ENCODE results near the gene EYS.
"Not testable (repeated sequence)": the region's sequence is repeated elsewhere in the genome, so short reads cannot be mapped to it uniquely, and the experiment has no call there.

Gene EYS

GRCh38 chr6:65557224-65557623 is 149.8 kb downstream of the EYS start:
- no peak overlapping the region for H3K4me3 ChIP-seq (ENCODE audit: low read depth, low read length)
- H3K27ac ChIP-seq (ENCODE audit: low read depth, low read length): no peak overlapping the region
- no peak overlapping the region for H3K9ac ChIP-seq (ENCODE audit: low read length)
- no peaks in the 10 kb centered on the region for H3K27me3 ChIP-seq (ENCODE audit: control insufficient read depth, insufficient read depth, low read length)
- no peaks in the 10 kb centered on the region for H3K9me3 ChIP-seq (ENCODE audit: control insufficient read depth, insufficient read depth, low read depth, low read length)
- H3K4me1 ChIP-seq (ENCODE audit: control insufficient read depth, insufficient read depth, low read length): no peaks in the 10 kb centered on the region
- no peaks in the 10 kb centered on the region for H3K36me3 ChIP-seq (ENCODE audit: control insufficient read depth, insufficient read depth, low read length)

DNA sequence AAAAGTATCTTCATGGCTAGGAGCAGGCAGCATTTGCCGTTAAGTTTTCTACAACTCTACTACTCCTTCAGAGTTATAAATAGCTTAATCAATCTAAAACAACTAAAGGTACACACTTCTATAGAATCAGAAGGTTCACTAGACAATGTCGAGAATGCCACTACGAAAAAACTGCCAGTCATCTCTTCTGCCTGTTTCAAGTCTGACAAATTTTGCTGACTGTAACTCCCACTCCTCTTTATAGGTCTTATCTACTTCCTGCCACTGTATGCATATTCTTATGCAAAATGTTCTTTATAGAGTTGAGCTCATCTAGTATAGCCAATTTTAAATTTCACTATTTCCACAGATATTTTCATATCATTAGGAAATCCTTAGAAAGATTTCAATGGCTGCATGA is 160.1 kb downstream of the EYS start:
- Histone ChIP-seq H3K4me1 (ENCODE audit: control insufficient read depth, insufficient read depth, low read length) (0 out of 2 replicates have a peak, but pooled peaks cover 4% of the 10 kb centered on the region), H3K9ac (ENCODE audit: low read length) (no peak overlapping the region), H3K27ac (ENCODE audit: low read depth, low read length) (no peak overlapping the region), H3K9me3 (ENCODE audit: control insufficient read depth, insufficient read depth, low read depth, low read length) (no peaks in the 10 kb centered on the region), H3K36me3 (ENCODE audit: control insufficient read depth, insufficient read depth, low read length) (no peaks in the 10 kb centered on the region), H3K27me3 (ENCODE audit: control insufficient read depth, insufficient read depth, low read length) (no peaks in the 10 kb centered on the region), H3K4me3 (ENCODE audit: low read depth, low read length) (no peak overlapping the region)

- Histone ChIP-seq H3K4me1 (ENCODE audit: control insufficient read depth, insufficient read depth, low read length) (0 out of 2 replicates have a peak, but pooled peaks cover 4% of the 10 kb centered on the region), H3K9me3 (ENCODE audit: control insufficient read depth, insufficient read depth, low read depth, low read length) (no peaks in the 10 kb centered on the region), H3K9ac (ENCODE audit: low read length) (no peak overlapping the region), H3K27ac (ENCODE audit: low read depth, low read length) (no peak overlapping the region), H3K36me3 (ENCODE audit: control insufficient read depth, insufficient read depth, low read length) (no peaks in the 10 kb centered on the region), H3K27me3 (ENCODE audit: control insufficient read depth, insufficient read depth, low read length) (no peaks in the 10 kb centered on the region), H3K4me3 (ENCODE audit: low read depth, low read length) (no peak overlapping the region)
Observed at GRCh38 chr6:65545920-65546319, 161.1 kb downstream of the EYS start.

- H3K4me1 ChIP-seq (ENCODE audit: control insufficient read depth, insufficient read depth, low read length): no peaks in the 10 kb centered on the region
- H3K9me3 ChIP-seq (ENCODE audit: control insufficient read depth, insufficient read depth, low read depth, low read length): no peaks in the 10 kb centered on the region; the same call in 1 of the 2 replicates
- H3K9ac ChIP-seq (ENCODE audit: low read length): no peak overlapping the region
- no peak overlapping the region for H3K4me3 ChIP-seq (ENCODE audit: low read depth, low read length)
- no peaks in the 10 kb centered on the region for H3K27me3 ChIP-seq (ENCODE audit: control insufficient read depth, insufficient read depth, low read length)
- no peaks in the 10 kb centered on the region for H3K36me3 ChIP-seq (ENCODE audit: control insufficient read depth, insufficient read depth, low read length)
- no peak overlapping the region for H3K27ac ChIP-seq (ENCODE audit: low read depth, low read length)
Observed at GRCh38 chr6:65538644-65539043, 168.4 kb downstream of the EYS start.

GRCh38 chr6:65537600-65537999 is 169.4 kb downstream of the EYS start:
- Histone ChIP-seq H3K9me3 (ENCODE audit: control insufficient read depth, insufficient read depth, low read depth, low read length) (no peaks in the 10 kb centered on the region; the same call in 1 of the 2 replicates), H3K4me3 (ENCODE audit: low read depth, low read length) (no peak overlapping the region), H3K27ac (ENCODE audit: low read depth, low read length) (no peak overlapping the region), H3K9ac (ENCODE audit: low read length) (no peak overlapping the region), H3K27me3 (ENCODE audit: control insufficient read depth, insufficient read depth, low read length) (no peaks in the 10 kb centered on the region), H3K36me3 (ENCODE audit: control insufficient read depth, insufficient read depth, low read length) (no peaks in the 10 kb centered on the region), H3K4me1 (ENCODE audit: control insufficient read depth, insufficient read depth, low read length) (no peaks in the 10 kb centered on the region)

DNA sequence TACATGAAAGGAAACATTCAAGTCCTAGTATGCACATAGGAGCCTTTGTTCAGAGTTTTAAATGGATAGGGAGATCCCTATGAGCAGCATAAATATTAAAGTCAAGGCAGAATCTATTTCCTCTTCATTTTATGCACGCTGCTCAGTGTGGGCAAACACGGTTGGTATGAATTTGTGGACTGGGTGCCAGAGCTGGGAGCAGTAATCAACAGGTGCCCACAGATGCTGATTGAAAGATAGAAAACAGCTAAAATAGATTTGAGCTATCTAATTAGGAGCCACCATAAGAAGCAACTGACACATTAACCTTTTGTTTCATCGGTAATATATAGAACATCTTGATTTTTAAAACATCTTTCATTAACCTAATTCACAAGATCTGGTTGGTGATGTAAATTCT is 175.5 kb downstream of the EYS start:
- H3K4me3 ChIP-seq (ENCODE audit: low read depth, low read length): no peak overlapping the region
- H3K27me3 ChIP-seq (ENCODE audit: control insufficient read depth, insufficient read depth, low read length): no peaks in the 10 kb centered on the region
- no peak overlapping the region for H3K27ac ChIP-seq (ENCODE audit: low read depth, low read length)
- H3K9me3 ChIP-seq (ENCODE audit: control insufficient read depth, insufficient read depth, low read depth, low read length): no peaks in the 10 kb centered on the region; the same call in 1 of the 2 replicates
- H3K36me3 ChIP-seq (ENCODE audit: control insufficient read depth, insufficient read depth, low read length): no peaks in the 10 kb centered on the region
- H3K4me1 ChIP-seq (ENCODE audit: control insufficient read depth, insufficient read depth, low read length): no peaks in the 10 kb centered on the region
- no peak overlapping the region for H3K9ac ChIP-seq (ENCODE audit: low read length)

- Histone ChIP-seq H3K4me1 (ENCODE audit: control insufficient read depth, insufficient read depth, low read length) (no peaks in the 10 kb centered on the region), H3K36me3 (ENCODE audit: control insufficient read depth, insufficient read depth, low read length) (no peaks in the 10 kb centered on the region)
Observed at GRCh38 chr6:65524232-65524631, 182.8 kb downstream of the EYS start.

GRCh38 chr6:65505736-65506135 is 201.3 kb downstream of the EYS start:
- Histone ChIP-seq H3K36me3 (ENCODE audit: control insufficient read depth, insufficient read depth, low read length) (no peaks in the 10 kb centered on the region), H3K9ac (ENCODE audit: low read length) (no peak overlapping the region), H3K27me3 (ENCODE audit: control insufficient read depth, insufficient read depth, low read length) (no peaks in the 10 kb centered on the region), H3K9me3 (ENCODE audit: control insufficient read depth, insufficient read depth, low read depth, low read length) (no peaks in the 10 kb centered on the region), H3K27ac (ENCODE audit: low read depth, low read length) (no peak overlapping the region), H3K4me3 (ENCODE audit: low read depth, low read length) (no peak overlapping the region), H3K4me1 (ENCODE audit: control insufficient read depth, insufficient read depth, low read length) (no peaks in the 10 kb centered on the region)

More at GRCh38 chr6:65524232-65524631, 182.8 kb downstream of the EYS start:
- no peaks in the 10 kb centered on the region for H3K27me3 ChIP-seq (ENCODE audit: control insufficient read depth, insufficient read depth, low read length)
- no peak overlapping the region for H3K27ac ChIP-seq (ENCODE audit: low read depth, low read length)
- H3K9ac ChIP-seq (ENCODE audit: low read length): no peak overlapping the region
- H3K4me3 ChIP-seq (ENCODE audit: low read depth, low read length): no peak overlapping the region
- H3K9me3 ChIP-seq (ENCODE audit: control insufficient read depth, insufficient read depth, low read depth, low read length): no peaks in the 10 kb centered on the region

DNA sequence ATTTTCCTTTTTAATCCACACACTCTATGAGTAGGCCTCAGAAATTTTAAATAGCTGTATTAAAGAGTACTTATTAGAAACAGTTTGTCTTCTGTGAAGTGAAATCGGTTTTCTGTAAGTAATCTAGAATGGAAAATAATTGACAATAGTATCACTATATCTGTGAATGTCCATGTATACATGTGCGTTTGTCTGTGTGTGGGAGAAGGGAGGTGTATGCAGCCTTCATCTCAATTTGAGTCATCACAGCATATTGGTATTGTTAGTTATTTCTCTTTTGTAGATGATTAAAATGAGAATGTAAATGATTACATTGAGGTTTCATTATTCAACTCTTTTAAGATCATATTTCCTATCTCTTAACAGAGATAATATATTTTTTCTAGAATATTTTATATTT is 206.0 kb downstream of the EYS start:
- Histone ChIP-seq H3K4me3 (ENCODE audit: low read depth, low read length) (no peak overlapping the region), H3K9ac (ENCODE audit: low read length) (no peak overlapping the region), H3K27me3 (ENCODE audit: control insufficient read depth, insufficient read depth, low read length) (no peaks in the 10 kb centered on the region), H3K27ac (ENCODE audit: low read depth, low read length) (no peak overlapping the region), H3K36me3 (ENCODE audit: control insufficient read depth, insufficient read depth, low read length) (no peaks in the 10 kb centered on the region), H3K9me3 (ENCODE audit: control insufficient read depth, insufficient read depth, low read depth, low read length) (no peaks in the 10 kb centered on the region), H3K4me1 (ENCODE audit: control insufficient read depth, insufficient read depth, low read length) (no peaks in the 10 kb centered on the region)

DNA sequence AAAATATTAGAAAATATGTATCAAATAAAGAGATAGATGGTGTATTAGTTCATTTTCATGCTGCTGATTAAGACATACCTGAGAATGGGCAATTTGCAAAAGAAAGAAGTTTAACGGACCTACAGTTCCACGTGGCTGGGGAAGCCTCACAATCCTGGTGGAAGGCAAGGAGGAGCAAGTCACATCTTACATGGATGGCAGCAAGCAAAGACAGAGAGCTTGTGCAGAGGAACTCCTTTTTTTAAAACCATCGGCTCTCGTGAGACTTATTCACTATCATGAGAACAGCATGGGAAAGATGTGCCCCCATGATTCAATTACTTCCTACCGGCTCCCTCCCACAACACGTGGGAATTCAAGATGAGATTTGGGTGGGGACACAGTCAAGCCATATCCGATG is 223.4 kb downstream of the EYS start:
- H3K9me3 ChIP-seq (ENCODE audit: control insufficient read depth, insufficient read depth, low read depth, low read length); H3K9ac ChIP-seq (ENCODE audit: low read length); H3K4me3 ChIP-seq (ENCODE audit: low read depth, low read length): not testable (repeated sequence)

GRCh38 chr6:65469650-65470049 is 237.4 kb downstream of the EYS start:
- Histone ChIP-seq H3K27me3 (ENCODE audit: control insufficient read depth, insufficient read depth, low read length) (no peaks in the 10 kb centered on the region), H3K9me3 (ENCODE audit: control insufficient read depth, insufficient read depth, low read depth, low read length) (no peaks in the 10 kb centered on the region), H3K9ac (ENCODE audit: low read length) (no peak overlapping the region), H3K4me3 (ENCODE audit: low read depth, low read length) (no peak overlapping the region), H3K36me3 (ENCODE audit: control insufficient read depth, insufficient read depth, low read length) (no peaks in the 10 kb centered on the region), H3K4me1 (ENCODE audit: control insufficient read depth, insufficient read depth, low read length) (no peaks in the 10 kb centered on the region), H3K27ac (ENCODE audit: low read depth, low read length) (no peak overlapping the region)

More for the DNA sequence above, 223.4 kb downstream of the EYS start:
- not testable (repeated sequence) for H3K4me1 ChIP-seq (ENCODE audit: control insufficient read depth, insufficient read depth, low read length); H3K27ac ChIP-seq (ENCODE audit: low read depth, low read length); H3K36me3 ChIP-seq (ENCODE audit: control insufficient read depth, insufficient read depth, low read length); H3K27me3 ChIP-seq (ENCODE audit: control insufficient read depth, insufficient read depth, low read length)

DNA sequence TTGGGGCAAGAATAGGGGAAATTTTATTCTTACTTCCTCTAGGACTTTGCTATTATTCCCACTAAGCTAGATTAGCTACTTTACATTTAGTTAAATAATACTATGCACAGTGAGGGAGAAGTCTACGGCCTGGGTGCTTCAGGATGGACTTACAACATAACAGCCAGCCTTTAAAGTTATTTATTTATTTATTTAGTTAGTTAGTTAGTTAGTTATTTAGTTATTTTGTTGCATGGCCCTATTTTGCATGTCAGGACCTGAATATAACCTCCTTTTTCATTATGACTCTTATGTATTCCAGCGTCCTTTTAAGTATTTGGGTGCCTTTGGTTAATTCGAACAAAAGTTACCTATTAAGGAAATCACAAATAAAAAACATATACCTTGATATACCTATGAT is 238.7 kb downstream of the EYS start:
- no peaks in the 10 kb centered on the region for H3K27me3 ChIP-seq (ENCODE audit: control insufficient read depth, insufficient read depth, low read length)
- no peak overlapping the region for H3K27ac ChIP-seq (ENCODE audit: low read depth, low read length)
- no peaks in the 10 kb centered on the region for H3K36me3 ChIP-seq (ENCODE audit: control insufficient read depth, insufficient read depth, low read length)
- H3K9me3 ChIP-seq (ENCODE audit: control insufficient read depth, insufficient read depth, low read depth, low read length): no peaks in the 10 kb centered on the region
- H3K4me1 ChIP-seq (ENCODE audit: control insufficient read depth, insufficient read depth, low read length): no peaks in the 10 kb centered on the region
- no peak overlapping the region for H3K4me3 ChIP-seq (ENCODE audit: low read depth, low read length)
- H3K9ac ChIP-seq (ENCODE audit: low read length): no peak overlapping the region
